GM10248 (cell line): Measurements from ENCODE around the gene TMEM30B.

Source experiments
- CTCF ChIA-PET: fragments of 300-600 bp; sonication (Branson Sonifier 250); formaldehyde crosslinking; extraction: SDS; loops from one replicate; lab custom pipeline; 2021; ENCODE audit warnings: antibody characterized with exemption; lab: Yijun Ruan, JAX
- POLR2A ChIA-PET: fragments of 350-650 bp; sonication (Branson Sonifier 250); formaldehyde crosslinking; extraction: SDS; loops from one replicate; lab custom pipeline; 2020; ENCODE audit warnings: antibody characterized with exemption; lab: Yijun Ruan, JAX
- DNase-seq: peaks from one replicate; pipeline ENCODE4 v3.0.0; 2012; ENCODE audit errors: extremely low spot score
- TF ChIP-seq, protein P1 (sequence below): IDR thresholded peaks from 2 replicates; pipeline ENCODE4 v1.5.1; 2012; ENCODE audit warnings: mild to moderate bottlenecking, low read depth; ENCODE audit errors: extremely low read depth, missing control alignments, control extremely low read depth

Gene TMEM30B

DNA sequence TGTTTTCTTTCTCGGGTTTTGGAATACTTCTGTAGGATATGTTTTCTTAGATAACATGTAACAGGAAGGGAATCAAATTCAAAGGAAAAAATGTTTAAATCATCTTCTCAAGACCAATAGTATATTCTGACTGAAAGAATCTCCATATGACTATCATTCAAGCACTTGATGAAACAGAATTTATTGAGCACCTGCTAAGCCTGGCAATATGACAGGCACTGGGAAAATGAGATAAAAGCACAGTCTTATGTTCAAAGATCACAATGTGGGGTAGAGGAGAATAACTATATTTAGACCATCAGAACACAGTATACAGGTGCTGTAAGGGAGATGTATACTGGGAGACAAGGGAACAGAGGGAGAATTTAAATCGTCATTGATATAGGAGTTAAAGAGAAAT is 19.1 kb upstream of the TMEM30B start:
- DNase-seq: no peak
- TF ChIP-seq, protein P1, sequence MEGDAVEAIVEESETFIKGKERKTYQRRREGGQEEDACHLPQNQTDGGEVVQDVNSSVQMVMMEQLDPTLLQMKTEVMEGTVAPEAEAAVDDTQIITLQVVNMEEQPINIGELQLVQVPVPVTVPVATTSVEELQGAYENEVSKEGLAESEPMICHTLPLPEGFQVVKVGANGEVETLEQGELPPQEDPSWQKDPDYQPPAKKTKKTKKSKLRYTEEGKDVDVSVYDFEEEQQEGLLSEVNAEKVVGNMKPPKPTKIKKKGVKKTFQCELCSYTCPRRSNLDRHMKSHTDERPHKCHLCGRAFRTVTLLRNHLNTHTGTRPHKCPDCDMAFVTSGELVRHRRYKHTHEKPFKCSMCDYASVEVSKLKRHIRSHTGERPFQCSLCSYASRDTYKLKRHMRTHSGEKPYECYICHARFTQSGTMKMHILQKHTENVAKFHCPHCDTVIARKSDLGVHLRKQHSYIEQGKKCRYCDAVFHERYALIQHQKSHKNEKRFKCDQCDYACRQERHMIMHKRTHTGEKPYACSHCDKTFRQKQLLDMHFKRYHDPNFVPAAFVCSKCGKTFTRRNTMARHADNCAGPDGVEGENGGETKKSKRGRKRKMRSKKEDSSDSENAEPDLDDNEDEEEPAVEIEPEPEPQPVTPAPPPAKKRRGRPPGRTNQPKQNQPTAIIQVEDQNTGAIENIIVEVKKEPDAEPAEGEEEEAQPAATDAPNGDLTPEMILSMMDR: no peak
- ChIA-PET POLR2A (no interaction called here), CTCF (interaction anchor here (1.2 to 1.4 kb wide), 2 partner anchors 9 to 561 kb away, joined by 3 to 4 read pairs; no protein-coding TSS in a partner anchor)

- TF ChIP-seq, protein P1: no peak
- no peak for DNase-seq
- POLR2A ChIA-PET: no interaction called here
- CTCF ChIA-PET: interaction anchor here (1.1 to 1.6 kb wide), 7 partner anchors 10 to 562 kb away, joined by 3 to 4 read pairs (median 3); no protein-coding TSS in a partner anchor
Measured at GRCh38 chr14:61298824-61299223, 17.7 kb upstream of the TMEM30B start.

GRCh38 chr14:61297581-61297980 is 16.4 kb upstream of the TMEM30B start:
- TF ChIP-seq, protein P1: no peak
- ChIA-PET CTCF (interaction anchor here (1.0 to 1.6 kb wide), 8 partner anchors 8 to 544 kb away, joined by 3 to 5 read pairs (median 3); no protein-coding TSS in a partner anchor), POLR2A (no interaction called here)
- DNase-seq: no peak

GRCh38 chr14:61296719-61297502 is 15.8 kb upstream of the TMEM30B start:
- CTCF ChIA-PET: interaction anchor here (0.8 to 1.7 kb wide), 9 partner anchors 8 to 541 kb away, joined by 3 to 10 read pairs (median 3); no protein-coding TSS in a partner anchor
- POLR2A ChIA-PET: no interaction called here
- TF ChIP-seq, protein P1: peak; percentile 68
- DNase-seq: peak; percentile 38

DNA sequence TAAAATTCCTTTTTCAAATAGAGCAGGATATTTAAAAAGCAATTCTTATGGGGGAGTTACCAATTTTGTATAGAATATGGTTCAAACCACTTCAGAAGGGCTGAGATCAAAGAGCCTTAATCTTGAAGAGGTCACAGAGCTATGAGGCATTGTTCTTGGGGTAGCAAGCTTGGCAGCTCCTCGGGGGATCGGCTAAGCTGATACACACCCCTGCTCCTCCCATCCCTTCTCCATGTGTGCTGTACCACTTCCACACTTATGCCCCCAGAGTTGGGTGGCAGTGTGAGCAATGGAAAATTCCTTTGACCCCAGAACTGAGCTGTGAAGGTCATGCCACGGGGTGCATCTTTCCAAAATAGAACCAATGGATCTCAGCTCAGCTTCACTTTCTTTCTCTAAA is 15.0 kb upstream of the TMEM30B start:
- ChIA-PET POLR2A (no interaction called here), CTCF (interaction anchor here (0.8 to 1.7 kb wide), 9 partner anchors 8 to 541 kb away, joined by 3 to 10 read pairs (median 3); no protein-coding TSS in a partner anchor)
- no peak for DNase-seq
- TF ChIP-seq, protein P1: no peak

DNA sequence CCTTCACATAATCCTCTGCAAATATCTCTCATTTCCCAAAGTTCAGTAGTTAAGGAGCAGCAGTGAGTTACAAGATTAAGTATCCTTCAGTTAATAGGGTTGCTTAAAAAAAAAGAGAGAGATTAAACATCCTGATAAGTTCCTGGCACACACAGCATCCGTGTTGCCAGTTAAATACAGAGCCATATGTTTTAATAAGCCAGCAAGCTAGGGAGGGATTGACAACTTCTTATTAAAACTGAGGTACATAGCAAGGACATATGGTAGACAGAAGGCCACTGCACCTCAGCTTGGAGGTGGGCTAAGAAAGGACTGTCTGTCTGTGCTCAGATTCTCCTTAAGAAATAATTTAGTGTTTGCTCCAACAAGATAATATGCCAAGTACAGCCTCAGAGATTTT is 9.6 kb upstream of the TMEM30B start:
- no peak for DNase-seq
- ChIA-PET POLR2A (interaction anchor here (0.6 kb wide), 1 partner anchor 145 kb away, joined by 4 read pairs; no protein-coding TSS in a partner anchor), CTCF (interaction anchor here (1.4 kb wide), 1 partner anchor 16 kb away, joined by 3 read pairs; no protein-coding TSS in a partner anchor)
- TF ChIP-seq, protein P1: no peak
